GM18505 (cell line): Measurements from ENCODE around the gene PRELID1.

Experiments used
- ATAC-seq: cut with Tn5 transposase; IDR thresholded peaks from one replicate; pipeline ENCODE4 v1.9.1; 2021; ENCODE audit not compliant: unreplicated experiment
- POLR2A ChIP-seq: IDR thresholded peaks from 4 replicates; pipeline ENCODE4 v1.6.1; 2011; ENCODE audit warnings: borderline replicate concordance; ENCODE audit not compliant: insufficient read depth, insufficient read length; ENCODE audit errors: extremely low read depth

The PRELID1 gene

GRCh38 chr5:177313561-177314259 is 10.1 kb downstream of the PRELID1 start:
- ATAC-seq, result no peak
- no peak for TF ChIP-seq POLR2A

GRCh38 chr5:177314376-177315342 is 11.1 kb downstream of the PRELID1 start:
- no peak for TF ChIP-seq POLR2A
- ATAC-seq, result no peak

DNA sequence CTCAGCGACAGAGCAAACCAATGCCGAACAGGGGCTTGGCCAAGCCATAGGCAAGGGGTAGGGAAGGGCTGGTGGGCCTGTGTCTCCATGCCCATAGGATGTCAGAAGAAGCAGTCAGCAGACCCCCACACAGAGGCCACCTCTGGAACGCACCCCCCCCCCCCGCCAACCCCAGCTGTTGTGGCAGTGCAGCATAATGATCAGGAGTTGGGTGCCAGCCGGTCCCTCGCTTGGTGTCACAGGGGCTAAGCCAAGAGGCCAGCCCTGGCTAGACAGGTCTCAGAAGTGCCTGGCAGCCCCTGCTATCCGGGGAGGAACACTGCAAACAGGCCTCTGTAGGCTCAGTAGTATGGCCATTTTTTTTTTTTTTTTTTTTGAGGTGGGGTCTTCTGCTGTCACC is 11.8 kb downstream of the PRELID1 start:
- TF ChIP-seq POLR2A, result no peak
- no peak for ATAC-seq

- TF ChIP-seq POLR2A, result no peak
- no peak for ATAC-seq
These were observed 12.4 kb downstream of the PRELID1 start for GRCh38 chr5:177316005-177316404.

GRCh38 chr5:177317959-177318377 is 14.4 kb downstream of the PRELID1 start:
- ATAC-seq, result no peak
- no peak for TF ChIP-seq POLR2A

DNA sequence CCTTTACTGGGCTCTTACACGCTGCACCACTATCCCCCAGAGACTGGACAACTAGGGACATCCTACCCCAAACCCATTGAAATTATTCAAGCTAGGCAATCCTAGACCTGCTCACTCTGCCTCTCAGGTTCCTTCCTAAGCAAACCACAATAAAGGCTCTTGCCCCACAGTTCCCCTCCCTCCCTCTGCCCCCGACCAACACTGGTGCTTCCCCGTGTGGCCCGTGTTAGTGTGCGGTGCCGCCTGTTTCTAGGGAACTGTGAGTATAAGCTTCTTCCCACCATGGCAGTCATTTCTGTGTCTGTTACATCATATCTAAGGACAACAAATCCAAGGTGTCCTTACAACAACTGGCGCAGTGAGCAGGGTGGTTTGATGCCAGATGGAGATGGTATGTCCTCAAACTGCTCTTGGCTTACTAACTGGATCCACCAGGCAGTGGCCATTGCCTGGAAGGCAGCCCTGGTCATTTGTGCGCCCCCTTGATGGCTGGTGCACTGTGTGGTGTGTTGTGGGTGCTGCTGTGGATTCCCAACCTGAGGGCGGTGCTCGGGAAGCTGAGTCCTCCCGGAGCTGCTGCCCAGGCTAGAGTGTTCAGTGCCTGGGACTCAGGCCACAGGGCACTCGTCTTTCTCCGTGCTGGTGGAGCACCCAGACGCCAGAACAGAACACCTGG is 16.5 kb downstream of the PRELID1 start:
- ATAC-seq, result no peak
- TF ChIP-seq POLR2A, result no peak

DNA sequence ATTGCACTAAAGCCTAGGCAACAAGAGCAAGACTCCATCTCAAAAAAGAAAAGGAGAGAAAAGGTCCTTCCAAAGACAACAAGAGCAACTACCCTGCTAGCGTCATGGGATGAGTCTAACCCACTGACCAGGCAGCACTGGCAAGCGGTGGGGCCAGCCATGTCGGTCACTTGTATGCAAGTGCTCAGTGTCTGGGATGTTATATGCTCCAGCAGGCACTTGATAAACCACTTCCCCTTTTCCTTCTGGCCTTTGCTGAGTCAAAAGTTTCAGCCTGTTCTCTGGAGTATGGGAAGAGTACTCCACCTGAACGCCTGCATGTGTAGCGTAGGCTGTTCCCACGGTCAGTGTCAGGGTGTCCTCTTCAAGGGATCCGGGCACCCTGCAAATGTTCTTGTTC is 17.3 kb downstream of the PRELID1 start:
- ATAC-seq, result no peak
- no peak for TF ChIP-seq POLR2A

DNA sequence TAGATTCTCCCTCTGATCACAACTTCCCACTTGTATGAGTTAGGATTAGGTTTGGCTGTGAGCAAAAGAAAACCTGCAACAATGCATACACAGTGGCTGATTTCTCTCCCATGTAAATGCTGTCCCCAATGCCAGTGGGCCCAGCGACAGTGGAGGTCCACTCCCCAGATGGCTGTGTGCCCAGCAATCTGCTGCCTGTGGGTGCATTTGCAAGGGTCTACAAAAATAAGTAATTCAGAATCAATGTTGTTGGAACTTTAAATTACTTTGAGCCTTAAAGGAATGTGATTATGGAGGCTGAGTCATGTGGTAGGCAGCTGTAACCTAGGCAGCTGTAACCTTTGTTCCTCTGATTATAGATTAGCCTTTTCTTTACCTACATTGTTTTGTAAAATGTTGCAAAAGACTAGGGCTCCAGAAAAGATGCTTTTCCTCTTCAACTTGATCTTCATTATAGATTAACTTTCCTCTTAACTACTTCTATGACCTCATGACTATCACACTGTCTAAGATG is 22.3 kb downstream of the PRELID1 start:
- no peak for TF ChIP-seq POLR2A
- no peak for ATAC-seq

GRCh38 chr5:177327539-177328522 is 24.2 kb downstream of the PRELID1 start:
- ATAC-seq, result no peak
- no peak for TF ChIP-seq POLR2A

GRCh38 chr5:177328545-177329231 is 25.1 kb downstream of the PRELID1 start:
- no peak for ATAC-seq
- TF ChIP-seq POLR2A, result no peak

- no peak for ATAC-seq
- no peak for TF ChIP-seq POLR2A
These were observed 26.3 kb downstream of the PRELID1 start for GRCh38 chr5:177329883-177330282.
